CD4-positive, CD25-positive, alpha-beta regulatory T cell (primary cell): ENCODE measurements around the gene HEATR5B. TPM values are rescaled to one million over a fixed set of nuclear protein-coding genes. Genes with fewer than 3 reads are reported as not detected.
A peak's percentile ranks its signal among the peaks of the same experiment; 100 is the strongest.

ENCODE experiments used
- ATAC-seq, 2 donors: fragments of 150-1000 bp; cut with Tn5 transposase; one replicate each; pipeline ENCODE4 v1.10.0; 2021; ENCODE audit warnings: low read depth in 2 of 2, moderate number of reproducible peaks in 2 of 2, moderate library complexity in 1 of 2
- DNase-seq, 3 donors: peaks; one replicate each; pipeline versions ENCODE4 v3.0.0 to v3.0.0-alpha.2; 2012 to 2022; ENCODE audit warnings: mixed read lengths in 1 of 3
- H3K27ac ChIP-seq: one replicate; pipeline ENCODE4 v1.7.0; 2013; ENCODE audit warnings: mild to moderate bottlenecking, low read length; ENCODE audit not compliant: insufficient read depth, poor library complexity, severe bottlenecking
- H3K27me3 ChIP-seq: one replicate; pipeline ENCODE4 v1.7.0; 2013; ENCODE audit warnings: low read length; ENCODE audit not compliant: control insufficient read depth, insufficient read depth
- H3K36me3 ChIP-seq: one replicate; pipeline ENCODE4 v1.7.0; 2013; ENCODE audit warnings: mild to moderate bottlenecking, low read length, moderate library complexity; ENCODE audit not compliant: control insufficient read depth, insufficient read depth
- H3K4me1 ChIP-seq: 2 replicates; pipeline ENCODE4 v1.7.0; 2013; ENCODE audit warnings: mild to moderate bottlenecking, low read length; ENCODE audit not compliant: insufficient read depth, control insufficient read depth, poor library complexity, severe bottlenecking
- H3K4me3 ChIP-seq: one replicate; pipeline ENCODE4 v1.7.0; 2013; ENCODE audit warnings: low read depth, mild to moderate bottlenecking, low read length, moderate library complexity
- H3K9me3 ChIP-seq, 2 experiments: 1 replicate in 1 of 2; 2 replicates in 1 of 2; pipeline ENCODE4 v1.7.0; 2013; ENCODE audit warnings: low read length in 2 of 2, mild to moderate bottlenecking in 1 of 2, moderate library complexity in 1 of 2; ENCODE audit not compliant: control insufficient read depth in 2 of 2
- H3K27ac Mint-ChIP-seq, 3 donors: one replicate each; pipeline ENCODE4 v1.8.0; 2020 to 2022; ENCODE audit warnings: mild to moderate bottlenecking in 3 of 3, mixed read lengths in 3 of 3, moderate library complexity in 2 of 3
- H3K27me3 Mint-ChIP-seq: one replicate; pipeline ENCODE4 v1.8.0; 2022; ENCODE audit warnings: mild to moderate bottlenecking, mixed read lengths
- H3K36me3 Mint-ChIP-seq: one replicate; pipeline ENCODE4 v1.8.0; 2020; ENCODE audit warnings: mixed read lengths
- H3K4me1 Mint-ChIP-seq, 4 donors: one replicate each; pipeline ENCODE4 v1.8.0; 2020 to 2022; ENCODE audit warnings: mixed read lengths in 4 of 4, mild to moderate bottlenecking in 1 of 4
- H3K4me3 Mint-ChIP-seq, 4 donors: one replicate each; pipeline ENCODE4 v1.8.0; 2020 to 2022; ENCODE audit warnings: mild to moderate bottlenecking in 4 of 4, mixed read lengths in 4 of 4, moderate library complexity in 3 of 4
- H3K9me3 Mint-ChIP-seq, 7 donors: one replicate each; pipeline ENCODE4 v1.8.0; 2020 to 2022; ENCODE audit warnings: mixed read lengths in 7 of 7, mild to moderate bottlenecking in 3 of 7, moderate library complexity in 2 of 7
- polyA plus RNA-seq, 4 donors: library from polyadenylated mRNA; unstranded; fragments of 300-500 nt; fragmentation: Illumina TruSeq; gene quantifications; one replicate each; pipeline ENCODE4 v1.2.3, GENCODE V29; 2021
- total RNA-seq: library from RNA; stranded (reverse); gene quantifications from one replicate; pipeline ENCODE4 v1.2.3, GENCODE V29; 2022

Gene HEATR5B
- total and polyA plus RNA-seq, 5 donors from 2014 or later: 7.4 to 49.1 (median 10.0) TPM

- H3K27me3 Mint-ChIP-seq: no peaks in the 10 kb centered on the region
- ATAC-seq (no peak), DNase-seq (no peak)
- Histone ChIP-seq H3K36me3 (no peaks in the 10 kb centered on the region), H3K4me1 (no peaks in the 10 kb centered on the region), H3K9me3 (no peaks in the 10 kb centered on the region), H3K4me3 (no peak overlapping the region), H3K27me3 (no peaks in the 10 kb centered on the region), H3K27ac (no peak overlapping the region)
- no peak overlapping the region for H3K4me3 Mint-ChIP-seq
- peaks cover 0 to 5% (median 0%) of the 10 kb centered on the region in 4 donors for H3K4me1 Mint-ChIP-seq
- H3K36me3 Mint-ChIP-seq: peaks cover 14% of the 10 kb centered on the region
- peaks cover 0 to 7% (median 0%) of the 10 kb centered on the region in 7 donors for H3K9me3 Mint-ChIP-seq
- no peak overlapping the region for H3K27ac Mint-ChIP-seq
These were observed 108.9 kb downstream of the HEATR5B start for GRCh38 chr2:36975306-36975705.

- no peaks in the 10 kb centered on the region for H3K36me3 ChIP-seq
- Mint-ChIP-seq H3K4me3 (no peak overlapping the region), H3K9me3 (peaks cover 0 to 5% (median 0%) of the 10 kb centered on the region in 7 donors), H3K27ac (no peak overlapping the region), H3K36me3 (peaks cover 4% of the 10 kb centered on the region), H3K27me3 (no peaks in the 10 kb centered on the region), H3K4me1 (peaks cover 0 to 2% (median under 1%) of the 10 kb centered on the region in 4 donors)
- DNase-seq (no peak), ATAC-seq (no peak)
- H3K27ac ChIP-seq: no peak overlapping the region
- H3K4me1 ChIP-seq: no peaks in the 10 kb centered on the region
- H3K27me3 ChIP-seq: no peaks in the 10 kb centered on the region
- no peak overlapping the region for H3K4me3 ChIP-seq
- no peaks in the 10 kb centered on the region for H3K9me3 ChIP-seq
These were observed 110.9 kb downstream of the HEATR5B start for GRCh38 chr2:36973320-36973719.

GRCh38 chr2:36971990-36972389, 112.2 kb downstream of the HEATR5B start:
- Mint-ChIP-seq H3K27ac (no peak overlapping the region), H3K4me1 (peaks cover 6 to 15% (median 7%) of the 10 kb centered on the region in 4 donors), H3K4me3 (peak overlapping the region in 1 of 4 donors; percentile 63), H3K36me3 (no peaks in the 10 kb centered on the region), H3K9me3 (no peaks in the 10 kb centered on the region), H3K27me3 (peaks cover 8% of the 10 kb centered on the region)
- no peak for DNase-seq
- Histone ChIP-seq H3K4me3 (no peak overlapping the region), H3K27me3 (no peaks in the 10 kb centered on the region), H3K27ac (no peak overlapping the region), H3K36me3 (no peaks in the 10 kb centered on the region), H3K9me3 (no peaks in the 10 kb centered on the region), H3K4me1 (peaks cover 8% of the 10 kb centered on the region)
- ATAC-seq: no peak

- Mint-ChIP-seq H3K4me3 (peak overlapping the region; percentile 90 to 99 (median 95)), H3K27me3 (peaks cover 11% of the 10 kb centered on the region), H3K27ac (peak overlapping the region; percentile 96 to 99 (median 98)), H3K4me1 (peaks cover 25 to 52% (median 34%) of the 10 kb centered on the region in 4 donors), H3K9me3 (peaks cover 0 to 2% (median 0%) of the 10 kb centered on the region in 7 donors), H3K36me3 (peaks cover 12% of the 10 kb centered on the region)
- Histone ChIP-seq H3K4me3 (peak overlapping the region; percentile 77), H3K36me3 (no peaks in the 10 kb centered on the region), H3K27ac (peak overlapping the region; percentile 94), H3K4me1 (peaks cover 30% of the 10 kb centered on the region), H3K27me3 (no peaks in the 10 kb centered on the region), H3K9me3 (no peaks in the 10 kb centered on the region)
- DNase-seq: peak in 2 of 3 donors; percentile 5 to 23
- no peak for ATAC-seq
These were observed 116.8 kb downstream of the HEATR5B start for GRCh38 chr2:36967236-36967876.

GRCh38 chr2:36966370-36967235, 117.6 kb downstream of the HEATR5B start, which contains the start of gene STRN:
TSS of gene STRN (minus strand) at chr2:36966536. CDS start at chr2:36966463, 73 bp downstream.
- ATAC-seq (peak; percentile 91 to 94), DNase-seq (peak; percentile 96 to 99 (median 99))
- peaks cover 19% of the 10 kb centered on the region for H3K36me3 Mint-ChIP-seq

GRCh38 chr2:36965751-36966369, 118.3 kb downstream of the HEATR5B start:
- peak overlapping the region; percentile 85 for H3K4me3 ChIP-seq
- Mint-ChIP-seq H3K4me1 (peaks cover 35 to 64% (median 46%) of the 10 kb centered on the region in 4 donors), H3K9me3 (peaks cover 0 to 2% (median 0%) of the 10 kb centered on the region in 7 donors), H3K27me3 (peaks cover 11% of the 10 kb centered on the region), H3K27ac (peak overlapping the region; percentile 4 to 97 (median 89)), H3K36me3 (peaks cover 23% of the 10 kb centered on the region), H3K4me3 (peak overlapping the region; percentile 98 to 99 (median 99))
- peak in 1 of 2 donors; percentile 1 for ATAC-seq
- peak in 2 of 3 donors; percentile 13 to 37 for DNase-seq
- peak overlapping the region; percentile 77 for H3K27ac ChIP-seq
- peaks cover 4% of the 10 kb centered on the region for H3K36me3 ChIP-seq
- H3K27me3 ChIP-seq: no peaks in the 10 kb centered on the region
- no peaks in the 10 kb centered on the region for H3K9me3 ChIP-seq
- peaks cover 34% of the 10 kb centered on the region for H3K4me1 ChIP-seq

More at GRCh38 chr2:36966370-36967235, 117.6 kb downstream of the HEATR5B start, which contains the start of gene STRN:
- Histone ChIP-seq H3K9me3 (no peaks in the 10 kb centered on the region), H3K27me3 (no peaks in the 10 kb centered on the region), H3K4me3 (peak within 1 kb of the TSS; percentile 85), H3K36me3 (peaks cover 2% of the 10 kb centered on the region), H3K4me1 (peaks cover 30% of the 10 kb centered on the region), H3K27ac (peak within 1 kb of the TSS; percentile 94)
- Mint-ChIP-seq H3K27me3 (peaks cover 11% of the 10 kb centered on the region), H3K4me1 (peaks cover 31 to 60% (median 42%) of the 10 kb centered on the region in 4 donors), H3K27ac (peak within 1 kb of the TSS; percentile 97 to 99 (median 98)), H3K9me3 (peaks cover 0 to 2% (median 0%) of the 10 kb centered on the region in 7 donors), H3K4me3 (peak within 1 kb of the TSS; percentile 99)

GRCh38 chr2:36965206-36965605, 119.0 kb downstream of the HEATR5B start:
- Mint-ChIP-seq H3K4me3 (peak overlapping the region; percentile 98 to 99 (median 99)), H3K36me3 (peaks cover 23% of the 10 kb centered on the region), H3K9me3 (peaks cover 0 to 2% (median 0%) of the 10 kb centered on the region in 7 donors), H3K4me1 (peaks cover 38 to 70% (median 49%) of the 10 kb centered on the region in 4 donors), H3K27me3 (peaks cover 11% of the 10 kb centered on the region), H3K27ac (peak overlapping the region; percentile 28 to 97 (median 89))
- Histone ChIP-seq H3K9me3 (no peaks in the 10 kb centered on the region), H3K36me3 (peaks cover 4% of the 10 kb centered on the region), H3K27me3 (no peaks in the 10 kb centered on the region), H3K4me1 (peaks cover 37% of the 10 kb centered on the region), H3K4me3 (peak overlapping the region; percentile 85), H3K27ac (peak overlapping the region; percentile 77)
- no peak for DNase-seq
- ATAC-seq: no peak
